ENCODE measurements around the gene PHOX2A.

Gene PHOX2A

GRCh38 chr11:72195518-72196270, 48.3 kb downstream of the PHOX2A start:
- no peak for DNase-seq (ENCODE audit: low read depth, low spot score)
- H3K4me3 ChIP-seq (ENCODE audit: low read depth, low read length): no peak overlapping the region
- TF ChIP-seq CTCF (IDR thresholded peaks at IDR 0.05; ENCODE audit: insufficient read depth, low read length, missing control alignments): no peak
- POLR2A ChIA-PET: no interaction called here
- CTCF ChIA-PET: interaction anchor here (7.5 kb wide), 1 partner anchor 12 kb away, joined by 53 read pairs; no protein-coding TSS in a partner anchor

- no peak for TF ChIP-seq CTCF (IDR thresholded peaks at IDR 0.05; ENCODE audit: insufficient read depth, low read length, missing control alignments)
- CTCF ChIA-PET: interaction anchor here (1.0 to 7.5 kb wide), 3 partner anchors 8 to 227 kb away, joined by 3 to 53 read pairs (median 4); no protein-coding TSS in a partner anchor
- POLR2A ChIA-PET: no interaction called here
- no peak for DNase-seq (ENCODE audit: low read depth, low spot score)
- no peak within 1 kb of the TSS for H3K4me3 ChIP-seq (ENCODE audit: low read depth, low read length)
Observed at GRCh38 chr11:72191961-72192381, 52.0 kb downstream of the PHOX2A start, which contains the start of gene FOLR1. TSS of gene FOLR1 (plus strand) at chr11:72192140. CDS start at chr11:72192174, 34 bp downstream.

- CTCF ChIA-PET: interaction anchor here (1.0 to 2.2 kb wide), 7 partner anchors 8 to 229 kb away, joined by 3 to 8 read pairs (median 4); no protein-coding TSS in a partner anchor
- TF ChIP-seq CTCF (IDR thresholded peaks at IDR 0.05; ENCODE audit: insufficient read depth, low read length, missing control alignments): no peak
- H3K4me3 ChIP-seq (ENCODE audit: low read depth, low read length): no peak overlapping the region
- POLR2A ChIA-PET: no interaction called here
- no peak for DNase-seq (ENCODE audit: low read depth, low spot score)
Observed at GRCh38 chr11:72190631-72191071, 53.3 kb downstream of the PHOX2A start.

GRCh38 chr11:72189455-72190250, 54.3 kb downstream of the PHOX2A start:
- ChIA-PET CTCF (interaction anchor here (1.0 to 2.3 kb wide), 6 partner anchors 8 to 165 kb away, joined by 3 to 15 read pairs (median 4); no protein-coding TSS in a partner anchor), POLR2A (no interaction called here)
- no peak for TF ChIP-seq CTCF (IDR thresholded peaks at IDR 0.05; ENCODE audit: insufficient read depth, low read length, missing control alignments)
- no peak overlapping the region for H3K4me3 ChIP-seq (ENCODE audit: low read depth, low read length)
- no peak for DNase-seq (ENCODE audit: low read depth, low spot score)
